IMR-90 (cell line): ENCODE data around the gene PPP1R1C.

Source experiments
- CHD1 ChIP-seq: IDR thresholded peaks from 2 replicates; pipeline ENCODE4 v1.6.1; 2012; ENCODE audit warnings: low read depth, low read length, improper control_type of control experiment
- MAFK ChIP-seq: IDR thresholded peaks from 2 replicates; pipeline ENCODE4 v1.6.1; 2012; ENCODE audit warnings: low read depth, low read length, improper control_type of control experiment
- POLR2A ChIP-seq: IDR thresholded peaks from 2 replicates; pipeline ENCODE4 v1.6.1; 2012; ENCODE audit warnings: mild to moderate bottlenecking, low read depth, low read length
- SMC3 ChIP-seq: fragments of 150-350 bp; IDR thresholded peaks from 2 replicates; pipeline ENCODE4 v1.6.1; 2016; ENCODE audit warnings: low read depth, mild to moderate bottlenecking, antibody characterized with exemption, low read length, moderate library complexity
- TF ChIP-seq, protein P1 (sequence below): conservative IDR thresholded peaks from 2 replicates; pipeline ENCODE4 v1.5.1; 2012; ENCODE audit warnings: mild to moderate bottlenecking, low read depth, low read length, improper control_type of control experiment
- TF ChIP-seq, protein P2 (sequence below): fragments of 150-350 bp; IDR thresholded peaks from 2 replicates; pipeline ENCODE4 v1.6.1; 2017; ENCODE audit warnings: mild to moderate bottlenecking, antibody characterized with exemption, low read length, low read depth

DNA sequence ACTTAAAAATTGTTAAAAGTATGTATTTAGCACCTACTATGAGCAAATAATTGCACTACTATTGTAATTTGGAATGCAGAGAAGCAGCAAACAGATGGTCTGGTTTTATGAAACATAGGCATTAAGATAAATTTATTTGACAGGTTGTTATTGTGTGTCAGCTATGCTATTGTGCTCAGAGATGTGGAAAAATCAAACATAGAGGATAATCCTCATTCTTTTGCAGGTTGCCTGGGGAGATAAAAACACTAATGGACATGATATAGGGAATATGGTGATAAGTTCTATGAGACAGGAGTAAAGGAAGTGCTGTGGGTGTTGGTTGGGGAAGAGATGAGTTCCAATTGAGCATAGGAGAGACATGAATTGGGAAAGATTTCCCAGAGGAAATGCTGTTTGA is 71.3 kb downstream of the PPP1R1C start:
- TF ChIP-seq MAFK (no peak), POLR2A (no peak), SMC3 (no peak), CHD1 (no peak)
- TF ChIP-seq, protein P1, sequence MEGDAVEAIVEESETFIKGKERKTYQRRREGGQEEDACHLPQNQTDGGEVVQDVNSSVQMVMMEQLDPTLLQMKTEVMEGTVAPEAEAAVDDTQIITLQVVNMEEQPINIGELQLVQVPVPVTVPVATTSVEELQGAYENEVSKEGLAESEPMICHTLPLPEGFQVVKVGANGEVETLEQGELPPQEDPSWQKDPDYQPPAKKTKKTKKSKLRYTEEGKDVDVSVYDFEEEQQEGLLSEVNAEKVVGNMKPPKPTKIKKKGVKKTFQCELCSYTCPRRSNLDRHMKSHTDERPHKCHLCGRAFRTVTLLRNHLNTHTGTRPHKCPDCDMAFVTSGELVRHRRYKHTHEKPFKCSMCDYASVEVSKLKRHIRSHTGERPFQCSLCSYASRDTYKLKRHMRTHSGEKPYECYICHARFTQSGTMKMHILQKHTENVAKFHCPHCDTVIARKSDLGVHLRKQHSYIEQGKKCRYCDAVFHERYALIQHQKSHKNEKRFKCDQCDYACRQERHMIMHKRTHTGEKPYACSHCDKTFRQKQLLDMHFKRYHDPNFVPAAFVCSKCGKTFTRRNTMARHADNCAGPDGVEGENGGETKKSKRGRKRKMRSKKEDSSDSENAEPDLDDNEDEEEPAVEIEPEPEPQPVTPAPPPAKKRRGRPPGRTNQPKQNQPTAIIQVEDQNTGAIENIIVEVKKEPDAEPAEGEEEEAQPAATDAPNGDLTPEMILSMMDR: no peak
- TF ChIP-seq, protein P2, sequence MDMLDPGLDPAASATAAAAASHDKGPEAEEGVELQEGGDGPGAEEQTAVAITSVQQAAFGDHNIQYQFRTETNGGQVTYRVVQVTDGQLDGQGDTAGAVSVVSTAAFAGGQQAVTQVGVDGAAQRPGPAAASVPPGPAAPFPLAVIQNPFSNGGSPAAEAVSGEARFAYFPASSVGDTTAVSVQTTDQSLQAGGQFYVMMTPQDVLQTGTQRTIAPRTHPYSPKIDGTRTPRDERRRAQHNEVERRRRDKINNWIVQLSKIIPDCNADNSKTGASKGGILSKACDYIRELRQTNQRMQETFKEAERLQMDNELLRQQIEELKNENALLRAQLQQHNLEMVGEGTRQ: no peak
